ENCODE measurements around the gene LAG3.

Gene LAG3

DNA sequence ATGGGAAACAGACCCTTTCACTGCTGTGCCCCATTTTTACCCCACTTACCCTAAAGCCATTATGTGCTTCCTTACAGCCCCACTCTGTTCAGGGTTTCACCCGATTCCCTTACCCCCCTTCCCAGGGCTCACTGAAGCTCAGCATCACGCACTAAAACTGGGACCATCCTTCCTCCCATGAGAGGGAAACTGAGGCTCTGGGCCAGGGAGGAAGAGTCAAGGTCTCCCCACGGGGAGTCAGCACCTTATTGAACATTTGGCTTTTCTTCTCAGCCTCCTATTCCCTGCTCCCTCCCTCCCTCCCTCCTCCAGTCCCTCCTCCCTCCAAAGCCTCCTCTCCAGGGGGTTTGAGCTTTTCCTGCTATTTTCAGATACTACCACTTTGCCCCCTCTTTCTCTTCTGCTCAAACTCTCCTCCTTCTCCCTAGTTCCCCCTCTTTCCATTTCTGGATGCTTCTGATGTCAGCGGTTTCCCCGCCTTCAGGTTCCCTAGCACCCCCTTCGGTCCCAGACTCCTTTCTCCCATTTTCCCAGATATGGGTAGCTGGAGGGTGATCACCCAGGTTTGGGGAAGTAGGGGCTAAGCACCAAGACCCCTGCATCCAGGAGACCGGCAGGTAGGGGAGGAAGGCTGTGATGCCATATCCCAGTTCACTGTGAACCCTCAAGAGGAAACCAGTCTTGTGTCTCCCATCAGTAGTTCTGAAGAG, 50.3 kb downstream of the LAG3 start:
- Histone ChIP-seq H3K36me3 (ENCODE audit: control insufficient read depth, insufficient read depth, low read length) (peaks cover 3% of the 10 kb centered on the region), H3K9ac (ENCODE audit: low read depth, low read length) (no peak overlapping the region), H3K4me3 (ENCODE audit: low read depth, low read length) (peak overlapping the region; percentile 77), H3K27me3 (ENCODE audit: control insufficient read depth, insufficient read depth, low read length) (peaks cover 51% of the 10 kb centered on the region), H3K9me3 (ENCODE audit: control insufficient read depth, insufficient read depth, low read length) (no peaks in the 10 kb centered on the region), H3K4me1 (ENCODE audit: control insufficient read depth, insufficient read depth, low read length) (peaks cover 31% of the 10 kb centered on the region)

- Histone ChIP-seq H3K9ac (ENCODE audit: low read depth, low read length) (no peak overlapping the region), H3K4me1 (ENCODE audit: control insufficient read depth, insufficient read depth, low read length) (peaks cover 31% of the 10 kb centered on the region), H3K36me3 (ENCODE audit: control insufficient read depth, insufficient read depth, low read length) (peaks cover 3% of the 10 kb centered on the region), H3K4me3 (ENCODE audit: low read depth, low read length) (no peak overlapping the region), H3K27me3 (ENCODE audit: control insufficient read depth, insufficient read depth, low read length) (peaks cover 51% of the 10 kb centered on the region), H3K9me3 (ENCODE audit: control insufficient read depth, insufficient read depth, low read length) (no peaks in the 10 kb centered on the region)
Measured at GRCh38 chr12:6823182-6824084, 51.1 kb downstream of the LAG3 start.

- peaks cover 50% of the 10 kb centered on the region for H3K27me3 ChIP-seq (ENCODE audit: control insufficient read depth, insufficient read depth, low read length)
- no peaks in the 10 kb centered on the region for H3K9me3 ChIP-seq (ENCODE audit: control insufficient read depth, insufficient read depth, low read length)
Measured at GRCh38 chr12:6824085-6824775, 51.9 kb downstream of the LAG3 start.

GRCh38 chr12:6824901-6825381, 52.6 kb downstream of the LAG3 start:
- Histone ChIP-seq H3K27me3 (ENCODE audit: control insufficient read depth, insufficient read depth, low read length) (peaks cover 43% of the 10 kb centered on the region), H3K4me3 (ENCODE audit: low read depth, low read length) (peak overlapping the region; percentile 59)

More at GRCh38 chr12:6824085-6824775, 51.9 kb downstream of the LAG3 start:
- H3K4me1 ChIP-seq (ENCODE audit: control insufficient read depth, insufficient read depth, low read length), result peaks cover 30% of the 10 kb centered on the region
- no peak overlapping the region for H3K9ac ChIP-seq (ENCODE audit: low read depth, low read length)
- H3K36me3 ChIP-seq (ENCODE audit: control insufficient read depth, insufficient read depth, low read length), result peaks cover 8% of the 10 kb centered on the region
- peak overlapping the region; percentile 59 for H3K4me3 ChIP-seq (ENCODE audit: low read depth, low read length)

GRCh38 chr12:6825398-6826124, 53.2 kb downstream of the LAG3 start:
- no peaks in the 10 kb centered on the region for H3K9me3 ChIP-seq (ENCODE audit: control insufficient read depth, insufficient read depth, low read length)
- H3K9ac ChIP-seq (ENCODE audit: low read depth, low read length), result peak overlapping the region; percentile 60
- peaks cover 37% of the 10 kb centered on the region for H3K27me3 ChIP-seq (ENCODE audit: control insufficient read depth, insufficient read depth, low read length)
- peak overlapping the region; percentile 59 for H3K4me3 ChIP-seq (ENCODE audit: low read depth, low read length)
- peaks cover 14% of the 10 kb centered on the region for H3K36me3 ChIP-seq (ENCODE audit: control insufficient read depth, insufficient read depth, low read length)
- H3K4me1 ChIP-seq (ENCODE audit: control insufficient read depth, insufficient read depth, low read length), result peaks cover 19% of the 10 kb centered on the region

More at GRCh38 chr12:6824901-6825381, 52.6 kb downstream of the LAG3 start:
- Histone ChIP-seq H3K36me3 (ENCODE audit: control insufficient read depth, insufficient read depth, low read length) (peaks cover 8% of the 10 kb centered on the region), H3K9me3 (ENCODE audit: control insufficient read depth, insufficient read depth, low read length) (no peaks in the 10 kb centered on the region), H3K9ac (ENCODE audit: low read depth, low read length) (peak overlapping the region; percentile 60), H3K4me1 (ENCODE audit: control insufficient read depth, insufficient read depth, low read length) (peaks cover 25% of the 10 kb centered on the region)

DNA sequence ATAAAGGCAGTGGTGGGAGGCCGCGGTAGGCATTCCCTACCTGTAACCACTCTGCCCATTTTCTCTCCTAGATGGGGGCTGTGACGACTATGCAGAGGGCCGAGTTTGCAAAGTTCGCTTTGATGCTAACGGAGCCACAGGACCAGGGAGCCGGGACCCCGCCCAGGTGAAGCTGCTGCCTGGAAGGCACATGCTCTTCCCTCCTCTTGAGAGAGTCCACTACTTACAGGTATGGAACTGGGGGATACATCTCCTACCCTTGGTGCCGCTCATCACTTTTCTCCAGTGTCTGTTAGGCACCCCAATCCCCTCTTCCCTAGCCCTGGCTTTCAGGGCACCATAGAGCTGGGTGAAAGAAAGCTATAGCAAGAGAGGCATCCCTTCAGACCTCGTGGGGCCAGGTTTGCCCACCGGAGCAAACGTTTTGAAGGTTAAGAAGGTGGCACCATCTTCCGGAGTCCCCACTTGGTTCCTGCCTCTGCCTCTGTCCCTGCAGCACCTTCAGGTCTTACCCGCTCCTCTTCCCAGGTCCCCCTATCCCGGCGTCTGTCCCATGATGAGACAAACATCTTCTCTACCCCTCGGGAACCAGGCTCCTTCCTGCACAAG, 53.9 kb downstream of the LAG3 start:
- peak overlapping the region; percentile 5 for H3K4me3 ChIP-seq (ENCODE audit: low read depth, low read length)
- H3K4me1 ChIP-seq (ENCODE audit: control insufficient read depth, insufficient read depth, low read length), result peaks cover 15% of the 10 kb centered on the region
- peaks cover 20% of the 10 kb centered on the region for H3K36me3 ChIP-seq (ENCODE audit: control insufficient read depth, insufficient read depth, low read length)
- H3K9me3 ChIP-seq (ENCODE audit: control insufficient read depth, insufficient read depth, low read length), result no peaks in the 10 kb centered on the region
- H3K27me3 ChIP-seq (ENCODE audit: control insufficient read depth, insufficient read depth, low read length), result peaks cover 37% of the 10 kb centered on the region
- H3K9ac ChIP-seq (ENCODE audit: low read depth, low read length), result no peak overlapping the region

GRCh38 chr12:6826734-6827436, 54.6 kb downstream of the LAG3 start:
- peaks cover 37% of the 10 kb centered on the region for H3K27me3 ChIP-seq (ENCODE audit: control insufficient read depth, insufficient read depth, low read length)
- peaks cover 27% of the 10 kb centered on the region for H3K36me3 ChIP-seq (ENCODE audit: control insufficient read depth, insufficient read depth, low read length)
- H3K4me1 ChIP-seq (ENCODE audit: control insufficient read depth, insufficient read depth, low read length), result peaks cover 15% of the 10 kb centered on the region
- H3K9ac ChIP-seq (ENCODE audit: low read depth, low read length), result no peak overlapping the region
- no peaks in the 10 kb centered on the region for H3K9me3 ChIP-seq (ENCODE audit: control insufficient read depth, insufficient read depth, low read length)
- H3K4me3 ChIP-seq (ENCODE audit: low read depth, low read length), result peak overlapping the region; percentile 47

DNA sequence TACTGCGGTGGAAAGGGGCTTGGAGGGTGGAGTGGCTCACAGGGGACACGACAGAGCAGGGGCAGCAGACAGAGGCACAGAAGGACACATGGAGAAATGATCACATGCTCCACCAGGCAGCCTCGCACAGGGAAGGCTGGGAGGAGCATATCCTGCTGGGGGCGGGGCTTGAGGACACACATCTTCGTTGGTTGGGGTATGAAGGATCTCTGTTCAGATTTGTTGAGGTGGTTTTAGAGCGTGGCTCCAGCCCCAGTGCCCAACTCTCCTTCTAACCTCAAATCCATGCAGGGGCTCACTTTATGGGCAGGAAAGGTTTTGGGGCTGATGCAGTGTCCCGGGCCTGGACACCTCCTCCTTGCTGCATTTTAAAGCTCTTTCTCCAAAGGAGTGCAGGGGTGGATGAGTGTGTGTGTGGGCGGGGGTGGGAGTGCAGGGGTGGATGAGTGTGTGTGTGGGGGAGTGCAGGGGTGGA, 55.2 kb downstream of the LAG3 start:
- H3K9ac ChIP-seq (ENCODE audit: low read depth, low read length), result no peak overlapping the region
- peaks cover 15% of the 10 kb centered on the region for H3K4me1 ChIP-seq (ENCODE audit: control insufficient read depth, insufficient read depth, low read length)
- peaks cover 31% of the 10 kb centered on the region for H3K36me3 ChIP-seq (ENCODE audit: control insufficient read depth, insufficient read depth, low read length)
- H3K4me3 ChIP-seq (ENCODE audit: low read depth, low read length), result peak overlapping the region; percentile 47
- no peaks in the 10 kb centered on the region for H3K9me3 ChIP-seq (ENCODE audit: control insufficient read depth, insufficient read depth, low read length)
- peaks cover 31% of the 10 kb centered on the region for H3K27me3 ChIP-seq (ENCODE audit: control insufficient read depth, insufficient read depth, low read length)

Data from iPS-15b (cell line).